ENCODE measurements around the gene SBF2. TPM values are rescaled to one million over a fixed set of nuclear protein-coding genes. Genes with fewer than 3 reads are reported as not detected.
A peak's percentile ranks its signal among the peaks of the same experiment; 100 is the strongest.

SBF2 gene
- total and polyA plus RNA-seq, 2 of the 13 experiments (the other 11 are each of a cell fraction or from before 2014, with no cell fraction given), result 24.0 to 45.8 TPM

GRCh38 chr11:10291801-10292638, 2.0 kb downstream of the SBF2 start:
- no TSS peak for BruUV-seq (replicated peaks)
- no peaks in the 10 kb centered on the region; the same call in 1 of the 2 replicates for H4K20me1 ChIP-seq (ENCODE audit: insufficient read depth, low read length)
- CTCF ChIA-PET (ENCODE audit: low intra/inter-chr PET ratio, low total read pairs), result no interaction called here
- H3K4me3 ChIP-seq (replicated peaks in 1 of 3; ENCODE audit: insufficient read depth in 1 of 3, low read depth in 2 of 3, low read length in 3 of 3), result no peak overlapping the region
- DNase-seq (ENCODE audit: low spot score), result no peak
- H3K4me1 ChIP-seq (ENCODE audit: insufficient read depth, low read length), result peaks cover 73% of the 10 kb centered on the region
- peaks cover 0 to 3% of the 10 kb centered on the region in 2 experiments; a peak in 2 of 5 replicates for H3K36me3 ChIP-seq (replicated peaks in 1 of 2; ENCODE audit: control insufficient read depth in 1 of 2, insufficient read depth in 2 of 2, low read length in 2 of 2)
- H3K9ac ChIP-seq (ENCODE audit: insufficient read depth, low read depth, low read length), result no peak overlapping the region
- H3K4me2 ChIP-seq (ENCODE audit: low read depth, low read length), result peak overlapping the region; percentile 87; the same call in 1 of the 2 replicates
- TF ChIP-seq NCOR1 (IDR thresholded peaks at IDR 0.05; ENCODE audit: borderline replicate concordance, low read length) (no peak), ZBTB33 (CRISPR knock-in tag; IDR thresholded peaks at IDR 0.05) (peak; percentile 56; the same call in 1 of the 2 replicates)
- H3K27ac ChIP-seq (ENCODE audit: extremely low read length, insufficient read depth, low read length), result no peak overlapping the region
- H2AFZ ChIP-seq (ENCODE audit: low read length), result no peak overlapping the region
- POLR2A ChIA-PET, result interaction anchor here (12.1 kb wide), 1 partner anchor 12 kb away, joined by 221 read pairs; the partner anchor contains the start of gene ADM
- no peaks in the 10 kb centered on the region; a peak in 1 of 5 replicates for H3K27me3 ChIP-seq (ENCODE audit: control insufficient read depth in 1 of 2, insufficient read depth in 2 of 2, low read length in 2 of 2)
- H3K79me2 ChIP-seq (ENCODE audit: insufficient read depth, low read length), result peaks cover 43% of the 10 kb centered on the region
- FAIRE-seq, result no peak
- intact Hi-C loops (cut with micrococcal nuclease; ENCODE audit: unreplicated experiment), result no loop called here
- no peak for ATAC-seq
- H3K9me3 ChIP-seq (ENCODE audit: low read length), result no peaks in the 10 kb centered on the region
- in situ Hi-C loops (cut with HindIII; ENCODE audit: extremely low pct_ligation_motif_present, low pct_unique_long_range_greater_than_20kb), result no loop called here
- 93% methylated on average over 17 of the region's 17 CpGs for WGBS (ENCODE audit: low lambda C conversion rate)
